GM21717 (cell line): ENCODE measurements around the gene SLC25A2.
"Not testable (repeated sequence)": the region's sequence is repeated elsewhere in the genome, so short reads cannot be mapped to it uniquely, and the experiment has no call there.

Experiments
- ATAC-seq: cut with Tn5 transposase; IDR thresholded peaks from one replicate; pipeline ENCODE4 v1.9.1; 2021; ENCODE audit warnings: mild to moderate bottlenecking, moderate library complexity; ENCODE audit not compliant: unreplicated experiment

Gene SLC25A2

GRCh38 chr5:141316963-141317362, 13.1 kb upstream of the SLC25A2 start:
- not testable (repeated sequence) for ATAC-seq

GRCh38 chr5:141313711-141314110, 9.9 kb upstream of the SLC25A2 start:
- ATAC-seq, result no peak

- ATAC-seq, result no peak
These were observed 2.8 kb upstream of the SLC25A2 start for GRCh38 chr5:141306630-141307029.

GRCh38 chr5:141298376-141298775, 5.5 kb downstream of the SLC25A2 start:
- ATAC-seq, result no peak

GRCh38 chr5:141272906-141273305, 30.9 kb downstream of the SLC25A2 start:
- ATAC-seq, result no peak

- ATAC-seq, result no peak
These were observed 34.7 kb downstream of the SLC25A2 start for GRCh38 chr5:141269195-141269594.

GRCh38 chr5:141261238-141261546, 42.7 kb downstream of the SLC25A2 start:
- ATAC-seq, result no peak

GRCh38 chr5:141260458-141261237, 43.2 kb downstream of the SLC25A2 start:
- no peak for ATAC-seq

- no peak for ATAC-seq
These were observed 44.9 kb downstream of the SLC25A2 start for GRCh38 chr5:141258948-141259347.

GRCh38 chr5:141258464-141258863, 45.4 kb downstream of the SLC25A2 start:
- no peak for ATAC-seq
